Measurements from ENCODE around the gene MRPL45.

DNA sequence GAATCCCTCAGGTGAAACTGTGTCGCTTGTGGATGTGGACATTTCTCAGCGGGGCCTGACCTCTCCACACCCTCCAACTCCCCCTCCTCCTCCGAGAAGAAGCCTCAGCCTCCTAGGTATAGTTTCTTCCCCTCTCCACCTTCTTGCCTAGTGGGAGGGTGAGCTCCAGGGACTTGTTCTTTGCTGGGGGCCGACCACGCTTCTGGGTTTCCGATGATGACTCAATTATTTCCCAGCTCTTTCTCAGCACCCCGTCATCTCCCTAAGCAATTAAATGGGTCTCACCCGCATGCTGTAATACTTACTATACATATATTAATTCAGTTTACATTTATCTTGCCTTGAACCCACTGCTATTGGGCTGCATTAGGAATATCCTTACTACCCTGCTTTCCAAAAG, 67.8 kb downstream of the MRPL45 start:
- TF ChIP-seq, protein P1, sequence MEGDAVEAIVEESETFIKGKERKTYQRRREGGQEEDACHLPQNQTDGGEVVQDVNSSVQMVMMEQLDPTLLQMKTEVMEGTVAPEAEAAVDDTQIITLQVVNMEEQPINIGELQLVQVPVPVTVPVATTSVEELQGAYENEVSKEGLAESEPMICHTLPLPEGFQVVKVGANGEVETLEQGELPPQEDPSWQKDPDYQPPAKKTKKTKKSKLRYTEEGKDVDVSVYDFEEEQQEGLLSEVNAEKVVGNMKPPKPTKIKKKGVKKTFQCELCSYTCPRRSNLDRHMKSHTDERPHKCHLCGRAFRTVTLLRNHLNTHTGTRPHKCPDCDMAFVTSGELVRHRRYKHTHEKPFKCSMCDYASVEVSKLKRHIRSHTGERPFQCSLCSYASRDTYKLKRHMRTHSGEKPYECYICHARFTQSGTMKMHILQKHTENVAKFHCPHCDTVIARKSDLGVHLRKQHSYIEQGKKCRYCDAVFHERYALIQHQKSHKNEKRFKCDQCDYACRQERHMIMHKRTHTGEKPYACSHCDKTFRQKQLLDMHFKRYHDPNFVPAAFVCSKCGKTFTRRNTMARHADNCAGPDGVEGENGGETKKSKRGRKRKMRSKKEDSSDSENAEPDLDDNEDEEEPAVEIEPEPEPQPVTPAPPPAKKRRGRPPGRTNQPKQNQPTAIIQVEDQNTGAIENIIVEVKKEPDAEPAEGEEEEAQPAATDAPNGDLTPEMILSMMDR (IDR thresholded peaks at IDR 0.05): no peak
- TF ChIP-seq, protein P2, sequence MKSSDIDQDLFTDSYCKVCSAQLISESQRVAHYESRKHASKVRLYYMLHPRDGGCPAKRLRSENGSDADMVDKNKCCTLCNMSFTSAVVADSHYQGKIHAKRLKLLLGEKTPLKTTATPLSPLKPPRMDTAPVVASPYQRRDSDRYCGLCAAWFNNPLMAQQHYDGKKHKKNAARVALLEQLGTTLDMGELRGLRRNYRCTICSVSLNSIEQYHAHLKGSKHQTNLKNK (CRISPR knock-in tag; IDR thresholded peaks at IDR 0.05): no peak
- TF ChIP-seq, protein P3, sequence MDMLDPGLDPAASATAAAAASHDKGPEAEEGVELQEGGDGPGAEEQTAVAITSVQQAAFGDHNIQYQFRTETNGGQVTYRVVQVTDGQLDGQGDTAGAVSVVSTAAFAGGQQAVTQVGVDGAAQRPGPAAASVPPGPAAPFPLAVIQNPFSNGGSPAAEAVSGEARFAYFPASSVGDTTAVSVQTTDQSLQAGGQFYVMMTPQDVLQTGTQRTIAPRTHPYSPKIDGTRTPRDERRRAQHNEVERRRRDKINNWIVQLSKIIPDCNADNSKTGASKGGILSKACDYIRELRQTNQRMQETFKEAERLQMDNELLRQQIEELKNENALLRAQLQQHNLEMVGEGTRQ (CRISPR knock-in tag; IDR thresholded peaks at IDR 0.05): no peak
- TF ChIP-seq, protein P4, sequence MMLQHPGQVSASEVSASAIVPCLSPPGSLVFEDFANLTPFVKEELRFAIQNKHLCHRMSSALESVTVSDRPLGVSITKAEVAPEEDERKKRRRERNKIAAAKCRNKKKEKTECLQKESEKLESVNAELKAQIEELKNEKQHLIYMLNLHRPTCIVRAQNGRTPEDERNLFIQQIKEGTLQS (CRISPR knock-in tag; conservative IDR thresholded peaks at IDR 0.05): no peak
- TF ChIP-seq NR1H2 (CRISPR knock-in tag; IDR thresholded peaks at IDR 0.05): no peak
- TF ChIP-seq, protein P5, sequence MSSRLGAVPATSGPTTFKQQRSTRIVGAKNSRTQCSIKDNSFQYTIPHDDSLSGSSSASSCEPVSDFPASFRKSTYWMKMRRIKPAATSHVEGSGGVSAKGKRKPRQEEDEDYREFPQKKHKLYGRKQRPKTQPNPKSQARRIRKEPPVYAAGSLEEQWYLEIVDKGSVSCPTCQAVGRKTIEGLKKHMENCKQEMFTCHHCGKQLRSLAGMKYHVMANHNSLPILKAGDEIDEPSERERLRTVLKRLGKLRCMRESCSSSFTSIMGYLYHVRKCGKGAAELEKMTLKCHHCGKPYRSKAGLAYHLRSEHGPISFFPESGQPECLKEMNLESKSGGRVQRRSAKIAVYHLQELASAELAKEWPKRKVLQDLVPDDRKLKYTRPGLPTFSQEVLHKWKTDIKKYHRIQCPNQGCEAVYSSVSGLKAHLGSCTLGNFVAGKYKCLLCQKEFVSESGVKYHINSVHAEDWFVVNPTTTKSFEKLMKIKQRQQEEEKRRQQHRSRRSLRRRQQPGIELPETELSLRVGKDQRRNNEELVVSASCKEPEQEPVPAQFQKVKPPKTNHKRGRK (CRISPR knock-in tag; IDR thresholded peaks at IDR 0.05; ENCODE audit: borderline replicate concordance): no peak
- no peak for TF ChIP-seq CBFB (CRISPR knock-in tag; IDR thresholded peaks at IDR 0.05; ENCODE audit: low read depth)
- TF ChIP-seq, protein P6, sequence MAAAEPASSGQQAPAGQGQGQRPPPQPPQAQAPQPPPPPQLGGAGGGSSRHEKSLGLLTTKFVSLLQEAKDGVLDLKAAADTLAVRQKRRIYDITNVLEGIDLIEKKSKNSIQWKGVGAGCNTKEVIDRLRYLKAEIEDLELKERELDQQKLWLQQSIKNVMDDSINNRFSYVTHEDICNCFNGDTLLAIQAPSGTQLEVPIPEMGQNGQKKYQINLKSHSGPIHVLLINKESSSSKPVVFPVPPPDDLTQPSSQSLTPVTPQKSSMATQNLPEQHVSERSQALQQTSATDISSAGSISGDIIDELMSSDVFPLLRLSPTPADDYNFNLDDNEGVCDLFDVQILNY (CRISPR knock-in tag; IDR thresholded peaks at IDR 0.05): no peak
